ENCODE data around the gene NR0B1.

- TF ChIP-seq CTCF (conservative IDR thresholded peaks at IDR 0.05; ENCODE audit: low read depth, low read length) (no peak), EZH2 (IDR thresholded peaks at IDR 0.05; ENCODE audit: low read length, unreplicated experiment) (no peak), EZH2phosphoT487 (IDR thresholded peaks at IDR 0.05; ENCODE audit: borderline replicate concordance, low read length) (no peak)
These were observed 38.6 kb downstream of the NR0B1 start for GRCh38 chrX:30270639-30271038.
